Keratinocyte (primary cell): ENCODE data around the gene FREM2.

Experiments
- CTCF ChIP-seq, 3 experiments: IDR thresholded peaks in 1 of 3; conservative IDR thresholded peaks in 1 of 3; optimal IDR thresholded peaks in 1 of 3; 2 replicates in 2 of 3; 3 replicates in 1 of 3; pipeline versions ENCODE3 to v1.5.1; 2011; ENCODE audit warnings: low read length in 3 of 3, mild to moderate bottlenecking in 3 of 3, moderate library complexity in 2 of 3, control low read depth in 1 of 3, inconsistent platforms in 1 of 3; ENCODE audit not compliant: insufficient read depth in 2 of 3; ENCODE audit errors: extremely low read depth in 1 of 3
- EZH2 ChIP-seq: IDR thresholded peaks from one replicate; pipeline ENCODE4 v1.6.1; 2012; ENCODE audit warnings: inconsistent platforms, mild to moderate bottlenecking, low read length, moderate library complexity

- TF ChIP-seq CTCF (optimal IDR thresholded peaks at IDR 0.05 in 1 of 3, IDR thresholded peaks at IDR 0.05 in 1 of 3, conservative IDR thresholded peaks at IDR 0.05 in 1 of 3; ENCODE audit: extremely low read depth in 1 of 3, insufficient read depth in 2 of 3, low read length in 3 of 3) (no peak), EZH2 (no peak)
Measured at GRCh38 chr13:38922170-38922569, 235.3 kb downstream of the FREM2 start.
